Esophagus muscularis mucosa (tissue), 4 donors: ENCODE data around the gene ZNF469. TPM values are rescaled to one million over a fixed set of nuclear protein-coding genes. Genes with fewer than 3 reads are reported as not detected.
A peak's percentile ranks its signal among the peaks of the same experiment; 100 is the strongest.

Experiments used
- DNase-seq: peaks from one replicate; pipeline ENCODE4 v3.0.0-alpha.2; 2017; ENCODE audit errors: extremely low spot score
- H3K27ac ChIP-seq, 4 donors: fragments of 200-600 bp; sonication (generic); replicated peaks in 1 of 4; 1 replicate in 3 of 4; 2 replicates in 1 of 4; pipeline ENCODE4 v1.5.1; 2016 to 2019; ENCODE audit warnings: mild to moderate bottlenecking in 1 of 4
- H3K27me3 ChIP-seq, 4 donors: fragments of 200-600 bp; sonication (generic); one replicate each; pipeline versions ENCODE4 v1.5.1 to v1.6.0; 2016 to 2019
- H3K36me3 ChIP-seq, 4 donors: fragments of 200-600 bp; sonication (generic); one replicate each; pipeline ENCODE4 v1.5.1; 2016 to 2019
- H3K4me1 ChIP-seq, 4 donors: fragments of 200-600 bp; sonication (generic); one replicate each; pipeline ENCODE4 v1.5.1; 2016 to 2019
- H3K4me3 ChIP-seq, 4 donors: fragments of 200-600 bp; sonication (generic); 1 replicate in 2 of 4; 2 replicates in 2 of 4; pipeline ENCODE4 v1.5.1; 2016 to 2019; ENCODE audit warnings: mild to moderate bottlenecking in 4 of 4, moderate library complexity in 1 of 4
- H3K9me3 ChIP-seq, 4 donors: fragments of 200-600 bp; sonication (generic); 1 replicate in 3 of 4; 2 replicates in 1 of 4; pipeline ENCODE4 v1.5.1; 2016 to 2019
- CTCF ChIP-seq, 3 experiments: fragments of 200-600 bp in 2 of 3; fragments of 450-650 bp in 1 of 3; sonication (generic) in 2 of 3; IDR thresholded peaks; one replicate each; pipeline ENCODE4 v1.5.1; 2017 to 2019; ENCODE audit warnings: antibody characterized with exemption in 3 of 3, mild to moderate bottlenecking in 2 of 3, moderate library complexity in 1 of 3
- EP300 ChIP-seq: sonication (generic); formaldehyde crosslinking; IDR thresholded peaks from one replicate; pipeline ENCODE4 v1.6.1; 2017; ENCODE audit warnings: antibody characterized with exemption
- POLR2A ChIP-seq: fragments of 450-650 bp; IDR thresholded peaks from one replicate; pipeline ENCODE4 v1.6.1; 2017; ENCODE audit warnings: antibody characterized with exemption, moderate library complexity, mild to moderate bottlenecking, low read depth
- POLR2AphosphoS5 ChIP-seq, 2 donors: sonication (generic); formaldehyde crosslinking; IDR thresholded peaks; one replicate each; pipeline ENCODE4 v1.6.1; 2017; ENCODE audit warnings: antibody characterized with exemption in 2 of 2
- WGBS: methylation state at CpG from one replicate; pipeline ENCODE4 v1.1.5; 2018; 5-methylcytosine and 5-hydroxymethylcytosine counted together
- intact Hi-C: fragments of 100-400 bp; cut with DNase I; formaldehyde crosslinking; loops from one replicate; pipeline ENCODE4 v1.15.1; 2023
- total RNA-seq, 4 donors: library from RNA; depleted of rRNA; stranded (reverse); fragments of >200 nt; gene quantifications; one replicate each; pipeline versions ENCODE4 v1.1.0 to v1.2.1, GENCODE V29; 2016

The ZNF469 gene, protein sequence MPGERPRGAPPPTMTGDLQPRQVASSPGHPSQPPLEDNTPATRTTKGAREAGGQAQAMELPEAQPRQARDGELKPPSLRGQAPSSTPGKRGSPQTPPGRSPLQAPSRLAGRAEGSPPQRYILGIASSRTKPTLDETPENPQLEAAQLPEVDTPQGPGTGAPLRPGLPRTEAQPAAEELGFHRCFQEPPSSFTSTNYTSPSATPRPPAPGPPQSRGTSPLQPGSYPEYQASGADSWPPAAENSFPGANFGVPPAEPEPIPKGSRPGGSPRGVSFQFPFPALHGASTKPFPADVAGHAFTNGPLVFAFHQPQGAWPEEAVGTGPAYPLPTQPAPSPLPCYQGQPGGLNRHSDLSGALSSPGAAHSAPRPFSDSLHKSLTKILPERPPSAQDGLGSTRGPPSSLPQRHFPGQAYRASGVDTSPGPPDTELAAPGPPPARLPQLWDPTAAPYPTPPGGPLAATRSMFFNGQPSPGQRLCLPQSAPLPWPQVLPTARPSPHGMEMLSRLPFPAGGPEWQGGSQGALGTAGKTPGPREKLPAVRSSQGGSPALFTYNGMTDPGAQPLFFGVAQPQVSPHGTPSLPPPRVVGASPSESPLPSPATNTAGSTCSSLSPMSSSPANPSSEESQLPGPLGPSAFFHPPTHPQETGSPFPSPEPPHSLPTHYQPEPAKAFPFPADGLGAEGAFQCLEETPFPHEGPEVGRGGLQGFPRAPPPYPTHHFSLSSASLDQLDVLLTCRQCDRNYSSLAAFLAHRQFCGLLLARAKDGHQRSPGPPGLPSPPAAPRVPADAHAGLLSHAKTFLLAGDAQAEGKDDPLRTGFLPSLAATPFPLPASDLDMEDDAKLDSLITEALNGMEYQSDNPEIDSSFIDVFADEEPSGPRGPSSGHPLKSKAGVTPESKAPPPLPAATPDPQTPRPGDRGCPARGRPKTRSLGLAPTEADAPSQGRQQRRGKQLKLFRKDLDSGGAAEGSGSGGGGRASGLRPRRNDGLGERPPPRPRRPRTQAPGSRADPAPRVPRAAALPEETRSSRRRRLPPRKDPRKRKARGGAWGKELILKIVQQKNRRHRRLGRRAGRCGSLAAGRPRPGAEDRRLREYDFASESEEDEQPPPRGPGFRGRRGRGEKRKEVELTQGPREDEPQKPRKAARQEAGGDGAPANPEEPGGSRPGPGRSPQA (N-terminal part only)
- 1 to 10 TPM; 1.2 to 3.7 (median 2.2) TPM for total RNA-seq

DNA sequence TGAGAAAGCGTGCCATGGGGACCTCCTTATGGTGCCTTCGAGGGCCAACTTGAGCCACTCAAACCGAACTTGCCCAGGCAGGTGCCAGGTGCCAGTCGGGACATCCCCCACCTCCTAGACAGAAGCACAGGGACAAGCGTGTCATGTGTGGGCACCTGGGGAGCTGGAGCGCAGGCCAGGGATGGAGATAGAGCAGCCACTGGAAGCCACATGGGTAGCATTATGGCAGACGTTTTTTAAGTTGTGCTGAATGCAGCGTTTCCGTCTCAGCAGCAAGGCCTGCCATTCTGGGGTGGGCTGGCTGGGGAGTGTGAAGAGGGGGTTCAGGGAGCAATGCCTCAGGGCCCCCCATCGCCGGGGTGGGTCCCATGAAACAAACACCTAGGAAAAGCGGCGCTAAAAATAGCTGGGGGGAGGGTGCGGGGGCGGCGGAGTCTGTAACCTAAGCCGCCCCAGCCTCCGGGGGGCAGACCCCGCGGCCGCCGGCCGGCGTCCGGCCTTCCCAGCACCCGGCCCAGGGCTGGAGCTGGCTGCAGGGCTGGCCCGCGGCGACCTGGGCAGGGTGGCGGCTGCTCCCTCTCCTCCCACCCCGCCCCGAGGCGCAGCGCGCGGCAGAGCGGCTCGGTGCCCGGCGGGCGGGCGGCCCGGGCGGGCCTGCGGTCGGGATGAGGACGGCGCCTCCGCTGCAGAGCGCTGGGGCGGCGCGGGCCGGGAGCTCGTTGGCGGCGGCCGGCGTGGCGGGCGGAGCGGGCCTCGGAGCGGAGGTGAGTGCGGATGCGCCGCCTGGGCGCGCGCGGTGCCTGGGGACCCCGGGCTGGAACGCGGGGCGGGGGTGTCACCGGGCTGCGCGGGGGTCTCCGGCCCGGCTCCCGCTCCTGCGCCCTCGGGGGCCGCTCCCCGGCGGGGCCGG lies at the start of gene ZNF469:
Gene ZNF469 (plus strand): TSS at position 469 of the 910 bp plus-strand sequence. CDS start 44,512 bp downstream, outside the sequence.
- peak within 1 kb of the TSS; percentile 54 to 64 (median 56) for H3K4me3 ChIP-seq
- H3K27ac ChIP-seq, result peak within 1 kb of the TSS in 1 of 4 donors; percentile 30
- no peaks in the 10 kb centered on the region for H3K36me3 ChIP-seq
- TF ChIP-seq CTCF (IDR thresholded peaks at IDR 0.05), result no peak
- TF ChIP-seq POLR2AphosphoS5 (IDR thresholded peaks at IDR 0.05), result no peak
- TF ChIP-seq POLR2A, result no peak
- no peak for TF ChIP-seq EP300
- DNase-seq, result no peak
- H3K4me1 ChIP-seq, result peaks cover 6 to 26% (median 20%) of the 10 kb centered on the region in 4 donors
- no peaks in the 10 kb centered on the region for H3K9me3 ChIP-seq
- 44% methylated on average over 5 of the region's 87 CpGs for WGBS
- H3K27me3 ChIP-seq, result peaks cover 0 to 48% (median 10%) of the 10 kb centered on the region in 4 donors
- intact Hi-C loops, result loop anchor here (5.0 kb wide), 1 partner anchor 185 kb away; no protein-coding TSS in a partner anchor

DNA sequence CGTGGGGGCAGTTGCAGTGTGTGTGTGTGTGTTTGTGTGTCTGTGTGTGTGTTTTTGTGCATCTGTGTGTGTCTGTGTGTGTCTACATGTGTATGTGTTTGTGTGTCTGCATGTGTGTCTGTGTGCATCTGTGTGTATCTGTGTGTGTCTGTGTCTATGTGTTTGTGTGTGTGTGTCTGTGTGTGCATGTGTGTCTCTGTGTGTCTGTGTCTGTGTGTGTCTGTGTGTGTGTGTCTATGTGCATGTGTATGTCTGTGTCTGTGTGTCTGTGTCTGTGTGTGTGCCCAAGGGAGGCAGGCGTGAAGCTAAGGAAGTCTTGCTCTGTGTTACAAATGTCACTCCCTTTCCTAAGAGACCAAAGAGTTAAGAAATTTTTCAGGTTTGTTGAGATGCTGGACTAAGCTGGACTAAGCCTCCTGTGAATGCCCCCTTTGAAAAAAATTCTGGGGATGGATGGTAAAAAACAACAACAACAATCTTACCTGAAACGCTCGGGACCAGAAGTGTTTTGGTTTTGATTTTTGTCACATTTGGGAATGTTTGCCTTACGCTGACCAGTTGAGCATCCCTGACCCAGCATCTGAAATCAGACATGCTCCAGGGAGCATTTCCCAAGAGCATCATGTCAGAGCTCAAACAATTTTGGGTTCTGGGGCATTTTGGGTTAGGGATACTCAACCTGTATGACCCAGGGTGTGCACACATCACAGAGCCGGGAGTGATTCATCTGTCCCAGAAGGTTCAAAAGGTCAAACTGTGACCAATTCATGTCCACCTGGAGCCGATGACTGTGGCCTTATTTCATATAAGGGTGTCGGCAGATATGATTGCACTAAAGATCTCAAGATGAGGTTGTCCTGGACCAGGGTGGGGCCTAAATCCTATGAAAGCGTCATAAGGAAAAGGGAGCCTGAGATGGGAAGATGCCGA lies 48.6 kb upstream of the ZNF469 start:
- Histone ChIP-seq H3K4me3 (no peak overlapping the region), H3K36me3 (no peaks in the 10 kb centered on the region), H3K9me3 (no peaks in the 10 kb centered on the region), H3K4me1 (peaks cover 0 to 16% (median 15%) of the 10 kb centered on the region in 4 donors), H3K27me3 (no peaks in the 10 kb centered on the region), H3K27ac (no peak overlapping the region)
- intact Hi-C loops, result no loop called here
- TF ChIP-seq CTCF (IDR thresholded peaks at IDR 0.05) (no peak), POLR2AphosphoS5 (IDR thresholded peaks at IDR 0.05) (no peak), EP300 (no peak), POLR2A (no peak)
- WGBS, result 81% methylated on average over 10 of the region's 10 CpGs
- no peak for DNase-seq

DNA sequence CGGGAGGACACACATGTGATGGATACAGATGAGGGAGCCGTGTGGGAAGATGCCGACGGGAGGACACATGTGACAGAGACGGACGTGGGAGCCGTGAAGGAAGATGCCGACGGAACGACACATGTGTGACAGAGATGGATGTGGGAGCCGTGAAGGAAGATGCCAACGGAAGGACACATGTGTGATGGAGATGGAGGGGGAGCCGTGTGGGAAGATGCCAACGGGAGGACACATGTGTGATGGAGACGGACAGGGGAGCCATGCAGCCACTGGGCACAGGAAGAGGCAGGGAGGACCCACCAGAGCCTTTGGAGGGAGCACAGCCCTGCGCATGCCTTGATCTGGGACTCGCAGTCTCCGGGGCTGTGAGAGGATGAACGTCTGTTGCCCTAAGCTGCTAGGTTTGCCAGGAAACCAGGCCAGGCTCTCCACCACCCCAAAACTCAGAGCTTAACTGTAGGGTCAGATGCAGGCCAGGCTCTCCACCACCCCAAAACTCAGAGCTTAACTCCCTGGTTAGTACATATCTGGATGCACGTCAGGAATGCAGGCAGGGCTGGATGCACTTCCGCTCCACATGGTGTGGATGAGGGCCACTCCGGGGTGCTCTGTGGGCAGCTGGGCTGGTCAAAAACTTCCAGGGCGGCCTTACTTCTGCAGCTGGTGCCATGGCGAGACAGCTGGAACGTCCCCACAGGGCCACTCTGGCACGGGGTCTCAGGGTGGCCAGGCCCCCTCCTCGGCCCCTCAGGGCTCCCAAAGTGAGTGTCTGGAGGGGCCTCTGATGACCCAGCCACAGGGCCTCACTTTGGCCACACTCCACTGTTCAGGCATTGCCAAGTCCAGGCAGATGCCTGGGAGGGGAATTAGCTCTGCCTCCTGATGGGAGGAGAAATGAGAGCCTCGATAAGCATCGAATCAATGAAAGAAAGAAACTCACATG lies 47.7 kb upstream of the ZNF469 start:
- 90% methylated on average over 24 of the region's 29 CpGs for WGBS
- Histone ChIP-seq H3K9me3 (no peaks in the 10 kb centered on the region), H3K4me3 (no peak overlapping the region)

More for the DNA sequence above, 47.7 kb upstream of the ZNF469 start:
- peaks cover 0 to 16% (median 15%) of the 10 kb centered on the region in 4 donors for H3K4me1 ChIP-seq
- intact Hi-C loops, result no loop called here
- DNase-seq, result no peak
- H3K36me3 ChIP-seq, result no peaks in the 10 kb centered on the region
- H3K27me3 ChIP-seq, result no peaks in the 10 kb centered on the region
- H3K27ac ChIP-seq, result no peak overlapping the region
- TF ChIP-seq POLR2A (no peak), CTCF (IDR thresholded peaks at IDR 0.05) (no peak), EP300 (no peak)
